Kidney epithelial cell (primary cell): ENCODE data around the gene GTF3C1. TPM values are rescaled to one million over a fixed set of nuclear protein-coding genes. Genes with fewer than 3 reads are reported as not detected.

Experiments used
- DNase-seq: peaks from one replicate; pipeline ENCODE4 v3.0.0-alpha.2; 2010; ENCODE audit warnings: low read depth
- H3K27me3 ChIP-seq: 2 replicates; pipeline ENCODE4 v1.6.0; 2011; ENCODE audit warnings: low read length; ENCODE audit not compliant: control insufficient read depth, insufficient read depth
- H3K36me3 ChIP-seq: 2 replicates; pipeline ENCODE4 v1.5.1; 2011; ENCODE audit warnings: low read length; ENCODE audit not compliant: control insufficient read depth, insufficient read depth
- H3K4me3 ChIP-seq: 2 replicates; pipeline ENCODE4 v1.5.1; 2011; ENCODE audit warnings: low read depth, mild to moderate bottlenecking, control low read depth, low read length
- CTCF ChIP-seq: IDR thresholded peaks from 2 replicates; pipeline ENCODE4 v1.5.1; 2011; ENCODE audit warnings: mild to moderate bottlenecking, moderate library complexity, low read length, control low read depth, inconsistent platforms; ENCODE audit not compliant: insufficient read depth, poor library complexity, severe bottlenecking
- total RNA-seq: library from RNA; depleted of rRNA; stranded (reverse); fragments of >200 nt; gene quantifications from 2 replicates; pipeline ENCODE4 v1.2.3, GENCODE V29; 2015

The GTF3C1 gene
- total RNA-seq, 1 donor from 2014 or later: 89.7 TPM

DNA sequence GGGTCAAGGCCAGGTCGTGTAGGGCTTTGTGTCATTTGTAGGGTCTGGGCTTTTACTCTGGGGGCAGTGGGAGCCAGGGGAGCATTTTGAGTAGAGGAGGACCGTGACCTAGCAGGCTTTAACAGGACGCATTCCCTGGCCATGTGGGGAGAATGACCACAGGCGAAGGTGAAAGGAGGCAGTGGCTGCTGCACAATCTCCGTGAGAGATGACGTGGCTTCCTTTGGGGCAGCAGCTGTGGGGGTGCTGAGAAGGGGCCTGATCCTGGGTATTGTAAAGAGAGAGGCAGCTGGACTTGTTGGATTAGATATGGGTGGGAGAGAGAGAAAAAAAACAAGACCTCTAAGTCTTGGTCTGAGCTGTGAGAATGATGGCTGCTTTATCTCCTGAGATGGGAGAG, 46.3 kb upstream of the GTF3C1 start:
- Histone ChIP-seq H3K4me3 (no peak overlapping the region), H3K36me3 (no peaks in the 10 kb centered on the region), H3K27me3 (no peaks in the 10 kb centered on the region)
- DNase-seq: no peak
- no peak for TF ChIP-seq CTCF

DNA sequence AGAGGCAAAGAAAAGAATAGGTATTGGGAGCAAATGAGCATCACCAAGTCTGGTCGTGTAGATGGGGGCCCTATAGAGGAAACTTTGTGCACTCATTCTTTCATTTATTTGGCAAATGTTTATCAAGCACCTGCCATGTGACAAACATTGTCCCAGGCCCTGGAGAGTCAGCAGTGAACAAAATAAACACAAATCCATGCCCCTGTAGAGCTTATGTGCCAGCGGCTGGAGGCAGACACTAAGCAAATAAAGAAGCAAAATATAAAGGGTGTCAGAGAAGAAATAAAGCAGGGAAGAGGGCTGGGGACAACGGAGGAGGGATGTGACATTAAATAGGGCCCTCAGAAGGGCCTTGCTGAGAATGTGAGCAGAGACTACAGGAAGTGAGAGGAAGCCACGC, 45.8 kb upstream of the GTF3C1 start:
- Histone ChIP-seq H3K27me3 (no peaks in the 10 kb centered on the region), H3K4me3 (no peak overlapping the region), H3K36me3 (no peaks in the 10 kb centered on the region)
- no peak for TF ChIP-seq CTCF
- no peak for DNase-seq

- no peak overlapping the region for H3K4me3 ChIP-seq
- DNase-seq: no peak
- H3K36me3 ChIP-seq: no peaks in the 10 kb centered on the region
- no peak for TF ChIP-seq CTCF
- no peaks in the 10 kb centered on the region for H3K27me3 ChIP-seq
These were observed 42.1 kb upstream of the GTF3C1 start for GRCh38 chr16:27591837-27592236.

- no peaks in the 10 kb centered on the region for H3K36me3 ChIP-seq
- H3K27me3 ChIP-seq: no peaks in the 10 kb centered on the region
- TF ChIP-seq CTCF: no peak
- no peak overlapping the region for H3K4me3 ChIP-seq
- DNase-seq: no peak
These were observed 38.3 kb upstream of the GTF3C1 start for GRCh38 chr16:27588057-27588456.

DNA sequence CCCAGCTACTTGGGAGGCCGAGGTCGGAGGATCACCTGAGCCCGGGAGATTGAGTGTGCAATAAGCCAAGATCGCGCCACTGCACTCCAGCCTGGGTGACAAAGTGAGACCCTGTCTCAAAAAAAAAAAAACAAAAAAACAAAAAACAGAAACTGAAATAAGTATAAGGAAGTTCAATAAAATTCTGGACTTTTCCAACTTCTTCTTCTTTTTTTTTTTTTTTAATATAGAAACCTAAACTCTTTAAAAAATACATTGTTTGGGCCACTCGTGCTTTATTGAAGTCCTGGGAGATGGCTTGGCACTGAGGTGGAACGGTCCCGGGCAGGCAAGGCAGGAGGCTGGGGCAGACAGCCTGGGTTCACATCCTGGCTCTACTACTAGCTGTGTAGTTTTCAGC, 37.0 kb upstream of the GTF3C1 start:
- Histone ChIP-seq H3K4me3 (no peak overlapping the region), H3K36me3 (no peaks in the 10 kb centered on the region), H3K27me3 (no peaks in the 10 kb centered on the region)
- DNase-seq: no peak
- no peak for TF ChIP-seq CTCF

DNA sequence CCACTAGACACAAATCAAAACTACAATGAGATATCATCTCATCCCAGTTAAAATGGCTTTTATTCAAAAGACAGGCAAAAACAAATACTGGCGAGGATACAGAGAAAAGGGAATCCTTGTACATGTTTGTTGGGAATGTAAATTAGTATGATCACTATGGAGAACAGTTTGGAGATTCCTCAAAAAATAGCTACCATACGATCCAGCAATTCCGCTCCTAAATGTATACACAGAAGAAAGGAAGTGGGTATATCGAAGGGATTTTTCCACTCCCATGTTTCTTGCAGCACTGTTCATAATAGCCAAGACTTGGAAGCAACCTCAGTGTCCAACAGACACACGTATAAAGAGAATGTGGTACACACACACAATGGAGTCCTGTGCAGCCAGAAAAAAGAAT, 35.5 kb upstream of the GTF3C1 start:
- DNase-seq: no peak
- no peak for TF ChIP-seq CTCF
- Histone ChIP-seq H3K4me3 (no peak overlapping the region), H3K27me3 (no peaks in the 10 kb centered on the region), H3K36me3 (no peaks in the 10 kb centered on the region)
